T-cell (primary cell): ENCODE measurements around the gene DBX1. TPM values are rescaled to one million over a fixed set of nuclear protein-coding genes. Genes with fewer than 3 reads are reported as not detected.
"Not testable (repeated sequence)": the region's sequence is repeated elsewhere in the genome, so short reads cannot be mapped to it uniquely, and the experiment has no call there.

Experiments used
- ATAC-seq, 4 experiments: fragments of 200-7000 bp in 3 of 4; fragments of 150-1000 bp in 1 of 4; cut with Tn5 transposase; replicated peaks in 1 of 4; 1 replicate in 3 of 4; 2 replicates in 1 of 4; pipeline ENCODE4 v1.10.0; 2021; ENCODE audit warnings: moderate library complexity in 3 of 4, mild to moderate bottlenecking in 2 of 4, moderate number of reproducible peaks in 1 of 4
- CTCF ChIA-PET, 2 donors: fragments of 300-600 bp; sonication (Branson Sonifier 250); formaldehyde crosslinking; loops; one replicate each; lab custom pipeline; 2022; ENCODE audit warnings: antibody characterized with exemption in 2 of 2; lab: Charles Lee
- POLR2A ChIA-PET, 2 donors: fragments of 300-600 bp; sonication (Branson Sonifier 250); formaldehyde crosslinking; loops; one replicate each; lab custom pipeline; 2022; ENCODE audit warnings: antibody characterized with exemption in 2 of 2; lab: Charles Lee
- DNase-seq, 35 experiments: peaks; one replicate each; pipeline versions ENCODE4 v3.0.0 to v3.0.0-alpha.2; 2013 to 2023
- H3K27ac ChIP-seq: one replicate; pipeline ENCODE4 v1.5.1; 2013; ENCODE audit warnings: low read length
- H3K27me3 ChIP-seq, 2 experiments: replicated peaks in 1 of 2; 1 replicate in 1 of 2; 2 replicates in 1 of 2; pipeline versions ENCODE4 v1.6.1 to v1.7.0; 2013; ENCODE audit warnings: low read length in 1 of 2, mixed read lengths in 1 of 2; ENCODE audit not compliant: control insufficient read depth in 2 of 2, insufficient read depth in 2 of 2; ENCODE audit errors: extremely low read depth in 1 of 2
- H3K36me3 ChIP-seq, 2 donors: 1 replicate in 1 of 2; 2 replicates in 1 of 2; pipeline versions ENCODE4 v1.6.1 to v1.7.0; 2013; ENCODE audit warnings: low read length in 1 of 2; ENCODE audit not compliant: control insufficient read depth in 2 of 2, insufficient read depth in 1 of 2; ENCODE audit errors: extremely low read depth in 1 of 2
- H3K4me1 ChIP-seq, 2 experiments: 1 replicate in 1 of 2; 2 replicates in 1 of 2; pipeline versions ENCODE4 v1.6.1 to v1.7.0; 2013; ENCODE audit warnings: low read length in 2 of 2, mixed read lengths in 1 of 2; ENCODE audit not compliant: insufficient read depth in 2 of 2, control insufficient read depth in 1 of 2; ENCODE audit errors: extremely low read depth in 1 of 2
- H3K4me3 ChIP-seq, 2 donors: 1 replicate in 1 of 2; 2 replicates in 1 of 2; pipeline versions ENCODE4 v1.5.1 to v1.7.0; 2013; ENCODE audit warnings: mild to moderate bottlenecking in 2 of 2, low read length in 1 of 2, moderate library complexity in 1 of 2; ENCODE audit not compliant: control insufficient read depth in 1 of 2; ENCODE audit errors: extremely low read depth in 1 of 2
- H3K9me3 ChIP-seq: 2 replicates; pipeline ENCODE4 v1.7.0; 2013
- H3K27ac Mint-ChIP-seq, 2 donors: one replicate each; pipeline ENCODE4 v1.8.0; 2020 to 2021; ENCODE audit warnings: mild to moderate bottlenecking in 2 of 2, mixed read lengths in 2 of 2
- H3K27me3 Mint-ChIP-seq, 2 donors: one replicate each; pipeline ENCODE4 v1.8.0; 2021 to 2022; ENCODE audit warnings: mixed read lengths in 2 of 2
- H3K36me3 Mint-ChIP-seq: one replicate; pipeline ENCODE4 v1.8.0; 2021; ENCODE audit warnings: mixed read lengths
- H3K4me1 Mint-ChIP-seq, 3 donors: one replicate each; pipeline ENCODE4 v1.8.0; 2020 to 2022; ENCODE audit warnings: mixed read lengths in 3 of 3, mild to moderate bottlenecking in 1 of 3
- H3K4me3 Mint-ChIP-seq, 3 donors: one replicate each; pipeline ENCODE4 v1.8.0; 2020 to 2022; ENCODE audit warnings: mild to moderate bottlenecking in 3 of 3, mixed read lengths in 3 of 3, moderate library complexity in 3 of 3
- H3K9me3 Mint-ChIP-seq, 3 donors: one replicate each; pipeline ENCODE4 v1.8.0; 2020 to 2022; ENCODE audit warnings: mixed read lengths in 3 of 3
- WGBS: methylation state at CpG from one replicate; pipeline ENCODE4 v1.1.5; 2013; ENCODE audit warnings: missing lambda C conversion rate; ENCODE audit not compliant: insufficient coverage; 5-methylcytosine and 5-hydroxymethylcytosine counted together
- total RNA-seq, 35 experiments: library from RNA in 6 of 35; stranded (reverse) in 6 of 35; fragments of 120-200 nt in 1 of 35; gene quantifications; one replicate each; pipeline versions ENCODE4 v1.2.1 to v1.2.4 and lab custom pipeline; 2013 to 2026

DBX1 gene
- total RNA-seq, 5 donors from 2014 or later (not counting 1 experiment from before 2014, with no cell fraction given) = not detected

DNA sequence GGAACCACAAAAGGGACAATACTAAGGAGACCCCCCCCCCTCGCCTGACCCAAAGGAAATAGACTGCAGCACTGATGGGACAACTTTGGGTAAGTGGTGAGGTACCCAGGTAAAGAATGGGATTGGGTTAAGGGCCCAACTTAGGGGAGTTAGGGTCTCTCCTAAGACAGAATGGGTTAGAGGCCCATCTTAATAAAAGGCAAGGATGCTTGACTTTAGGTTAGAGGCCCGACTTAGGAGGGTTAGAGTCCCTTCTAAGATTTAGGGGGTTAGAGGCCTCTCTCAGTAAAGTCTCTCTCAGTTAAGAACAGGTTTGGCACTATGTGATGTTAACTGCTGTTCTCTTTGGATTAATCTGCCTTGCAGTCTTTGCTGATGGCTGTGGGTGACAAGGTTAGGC, 41.0 kb upstream of the DBX1 start:
- WGBS = 13% methylated on average over 1 of the region's 2 CpGs
- Histone ChIP-seq H3K9me3 (no peaks in the 10 kb centered on the region), H3K4me1 (no peaks in the 10 kb centered on the region), H3K36me3 (no peaks in the 10 kb centered on the region), H3K27ac (no peak overlapping the region), H3K27me3 (peaks cover 8 to 12% of the 10 kb centered on the region in 2 experiments), H3K4me3 (no peak overlapping the region)
- no peak overlapping the region for H3K4me3 Mint-ChIP-seq
- POLR2A ChIA-PET = no interaction called here
- H3K27ac Mint-ChIP-seq = no peak overlapping the region
- CTCF ChIA-PET = no interaction called here
- peaks cover 35 to 42% of the 10 kb centered on the region in 2 donors for H3K27me3 Mint-ChIP-seq
- no peak for ATAC-seq
- peaks cover 0 to 4% (median 2%) of the 10 kb centered on the region in 3 donors for H3K4me1 Mint-ChIP-seq
- H3K36me3 Mint-ChIP-seq = no peaks in the 10 kb centered on the region
- DNase-seq = no peak
- no peaks in the 10 kb centered on the region for H3K9me3 Mint-ChIP-seq

GRCh38 chr11:20200331-20200955, 40.2 kb upstream of the DBX1 start:
- H3K27me3 ChIP-seq = peaks cover 6 to 10% of the 10 kb centered on the region in 2 experiments
- H3K36me3 Mint-ChIP-seq, H3K9me3 Mint-ChIP-seq, H3K4me3 ChIP-seq, DNase-seq, H3K4me3 Mint-ChIP-seq, CTCF ChIA-PET, H3K9me3 ChIP-seq, H3K4me1 ChIP-seq, H3K4me1 Mint-ChIP-seq, H3K36me3 ChIP-seq, H3K27ac ChIP-seq, H3K27ac Mint-ChIP-seq, POLR2A ChIA-PET, ATAC-seq: not testable (repeated sequence)
- H3K27me3 Mint-ChIP-seq = peaks cover 29 to 41% of the 10 kb centered on the region in 2 donors
- WGBS = 17% methylated on average over 1 of the region's 5 CpGs

DNA sequence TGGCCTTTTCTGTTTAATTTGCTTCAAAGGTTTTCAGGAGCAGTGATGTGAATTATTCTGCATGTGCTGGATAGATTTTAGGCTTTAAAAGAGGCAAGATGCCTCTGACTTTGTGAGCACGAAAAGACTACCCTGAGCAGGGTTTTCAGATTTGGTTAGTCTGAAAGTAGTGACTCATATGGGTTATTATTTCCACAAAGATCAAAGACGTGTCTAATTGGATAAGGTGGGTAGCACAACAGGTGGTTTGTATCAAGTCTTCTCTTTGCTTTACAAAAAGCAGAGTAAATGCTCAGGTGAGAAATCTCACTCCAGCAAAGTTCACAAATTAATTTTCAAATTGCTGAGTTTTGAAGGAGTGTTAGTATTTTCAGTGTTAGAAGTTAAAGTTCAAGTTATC, 37.6 kb upstream of the DBX1 start:
- POLR2A ChIA-PET = no interaction called here

GRCh38 chr11:20194470-20194869, 34.2 kb upstream of the DBX1 start:
- no CpG with 5 or more reads among the region's 2 CpGs for WGBS
- Mint-ChIP-seq H3K9me3 (no peaks in the 10 kb centered on the region), H3K36me3 (no peaks in the 10 kb centered on the region), H3K4me3 (no peak overlapping the region), H3K27me3 (peaks cover 11 to 26% of the 10 kb centered on the region in 2 donors), H3K4me1 (no peaks in the 10 kb centered on the region), H3K27ac (no peak overlapping the region)
- Histone ChIP-seq H3K9me3 (no peaks in the 10 kb centered on the region), H3K27me3 (no peaks in the 10 kb centered on the region), H3K27ac (no peak overlapping the region), H3K4me1 (no peaks in the 10 kb centered on the region), H3K4me3 (no peak overlapping the region), H3K36me3 (no peaks in the 10 kb centered on the region)
- ChIA-PET CTCF (no interaction called here), POLR2A (no interaction called here)
- DNase-seq = no peak
- no peak for ATAC-seq

More for the DNA sequence above, 37.6 kb upstream of the DBX1 start:
- WGBS = 0% methylated on average over 1 of the region's 2 CpGs
- H3K36me3 Mint-ChIP-seq = no peaks in the 10 kb centered on the region
- Histone ChIP-seq H3K36me3 (no peaks in the 10 kb centered on the region), H3K27ac (no peak overlapping the region), H3K4me3 (no peak overlapping the region), H3K27me3 (peaks cover 5 to 10% of the 10 kb centered on the region in 2 experiments), H3K9me3 (no peaks in the 10 kb centered on the region), H3K4me1 (no peaks in the 10 kb centered on the region)
- peaks cover 0 to 4% (median 2%) of the 10 kb centered on the region in 3 donors for H3K4me1 Mint-ChIP-seq
- CTCF ChIA-PET = interaction anchor here in 1 of 2 donors (0.5 kb wide), 1 partner anchor 90 kb away, joined by 3 read pairs; no protein-coding TSS in a partner anchor
- H3K27ac Mint-ChIP-seq = no peak overlapping the region
- ATAC-seq (no peak), DNase-seq (no peak)
- H3K27me3 Mint-ChIP-seq = peaks cover 26 to 35% of the 10 kb centered on the region in 2 donors
- H3K9me3 Mint-ChIP-seq = no peaks in the 10 kb centered on the region
- no peak overlapping the region for H3K4me3 Mint-ChIP-seq

GRCh38 chr11:20193307-20193706, 33.0 kb upstream of the DBX1 start:
- H3K4me1 ChIP-seq = no peaks in the 10 kb centered on the region
- H3K27ac ChIP-seq = no peak overlapping the region
- Mint-ChIP-seq H3K9me3 (no peaks in the 10 kb centered on the region), H3K27ac (no peak overlapping the region), H3K27me3 (peaks cover 9 to 23% of the 10 kb centered on the region in 2 donors), H3K4me1 (no peaks in the 10 kb centered on the region), H3K4me3 (no peak overlapping the region), H3K36me3 (no peaks in the 10 kb centered on the region)
- H3K4me3 ChIP-seq = no peak overlapping the region
- ChIA-PET POLR2A (no interaction called here), CTCF (no interaction called here)
- no peaks in the 10 kb centered on the region for H3K27me3 ChIP-seq
- H3K36me3 ChIP-seq = no peaks in the 10 kb centered on the region
- DNase-seq = no peak
- ATAC-seq = no peak
- WGBS = no CpG with 5 or more reads among the region's 3 CpGs
- H3K9me3 ChIP-seq = no peaks in the 10 kb centered on the region

DNA sequence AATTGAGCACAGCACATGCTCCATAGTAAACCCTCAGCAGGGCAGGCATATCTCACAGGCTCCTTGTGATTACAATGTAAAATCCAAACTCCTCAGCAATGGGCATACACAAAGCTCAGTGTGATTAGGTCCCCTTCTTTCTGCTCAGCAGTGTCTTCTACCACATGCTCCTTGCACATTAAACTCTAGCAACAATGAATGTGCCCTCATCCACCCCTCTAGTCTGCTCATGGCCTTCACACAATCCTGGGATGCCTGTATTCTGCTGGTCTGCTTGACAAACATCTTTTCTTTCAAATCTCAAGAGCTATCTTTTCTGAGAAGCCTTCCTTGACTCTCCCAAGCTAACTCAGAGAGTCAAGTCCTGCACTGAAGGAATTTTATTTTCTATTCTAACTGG, 32.4 kb upstream of the DBX1 start:
- Histone ChIP-seq H3K27me3 (no peaks in the 10 kb centered on the region), H3K9me3 (no peaks in the 10 kb centered on the region), H3K4me1 (no peaks in the 10 kb centered on the region), H3K4me3 (no peak overlapping the region), H3K36me3 (no peaks in the 10 kb centered on the region), H3K27ac (no peak overlapping the region)
- no peaks in the 10 kb centered on the region for H3K9me3 Mint-ChIP-seq
- ATAC-seq (no peak), DNase-seq (no peak)
- CTCF ChIA-PET = no interaction called here
- H3K4me1 Mint-ChIP-seq = no peaks in the 10 kb centered on the region
- H3K4me3 Mint-ChIP-seq = no peak overlapping the region
- no peaks in the 10 kb centered on the region for H3K36me3 Mint-ChIP-seq
- H3K27me3 Mint-ChIP-seq = peaks cover 5 to 16% of the 10 kb centered on the region in 2 donors
- H3K27ac Mint-ChIP-seq = no peak overlapping the region
- POLR2A ChIA-PET = no interaction called here
